Choroid plexus epithelial cell (primary cell): ENCODE results near the gene TTC34.

ENCODE experiments used
- DNase-seq: peaks from one replicate; pipeline ENCODE4 v3.0.0-alpha.2; 2010; ENCODE audit warnings: low read depth
- H3K4me3 ChIP-seq: 2 replicates; pipeline ENCODE4 v1.5.1; 2011; ENCODE audit warnings: low read depth, mild to moderate bottlenecking, control low read depth, low read length, moderate library complexity
- CTCF ChIP-seq: conservative IDR thresholded peaks from 2 replicates; pipeline ENCODE4 v1.5.1; 2011; ENCODE audit warnings: low read depth, mild to moderate bottlenecking, control low read depth, inconsistent platforms, low read length, moderate library complexity

Gene TTC34

GRCh38 chr1:2598329-2598931 is 203.1 kb downstream of the TTC34 start:
- TF ChIP-seq CTCF = no peak
- DNase-seq = no peak

GRCh38 chr1:2597441-2598328 is 203.8 kb downstream of the TTC34 start:
- DNase-seq = no peak
- no peak for TF ChIP-seq CTCF
- no peak overlapping the region for H3K4me3 ChIP-seq

More at GRCh38 chr1:2598329-2598931, 203.1 kb downstream of the TTC34 start:
- H3K4me3 ChIP-seq = no peak overlapping the region

GRCh38 chr1:2596530-2597333 is 204.8 kb downstream of the TTC34 start:
- H3K4me3 ChIP-seq = no peak overlapping the region
- DNase-seq = no peak
- TF ChIP-seq CTCF = no peak

- no peak for DNase-seq
- TF ChIP-seq CTCF = no peak
- H3K4me3 ChIP-seq = no peak overlapping the region
Measured at GRCh38 chr1:2595812-2596529, 205.5 kb downstream of the TTC34 start.

- TF ChIP-seq CTCF = no peak
- DNase-seq = no peak
- no peak overlapping the region for H3K4me3 ChIP-seq
Measured at GRCh38 chr1:2595261-2595811, 206.2 kb downstream of the TTC34 start.

GRCh38 chr1:2594641-2595131 is 206.8 kb downstream of the TTC34 start:
- no peak for DNase-seq
- TF ChIP-seq CTCF = no peak
- no peak overlapping the region for H3K4me3 ChIP-seq
